Lower leg skin (tissue), 3 donors: ENCODE measurements around the gene EPC2.

ENCODE experiments used
- POLR2A ChIP-seq, 2 donors: fragments of 450-650 bp; IDR thresholded peaks; one replicate each; pipeline ENCODE4 v1.6.1; 2016 to 2017; ENCODE audit warnings: antibody characterized with exemption in 2 of 2, mild to moderate bottlenecking in 1 of 2, moderate library complexity in 1 of 2
- TF ChIP-seq, protein P1 (sequence below), 3 donors: fragments of 450-650 bp; IDR thresholded peaks; one replicate each; pipeline ENCODE4 v1.5.1; 2016; ENCODE audit warnings: antibody characterized with exemption in 3 of 3, mild to moderate bottlenecking in 3 of 3, moderate library complexity in 2 of 3

DNA sequence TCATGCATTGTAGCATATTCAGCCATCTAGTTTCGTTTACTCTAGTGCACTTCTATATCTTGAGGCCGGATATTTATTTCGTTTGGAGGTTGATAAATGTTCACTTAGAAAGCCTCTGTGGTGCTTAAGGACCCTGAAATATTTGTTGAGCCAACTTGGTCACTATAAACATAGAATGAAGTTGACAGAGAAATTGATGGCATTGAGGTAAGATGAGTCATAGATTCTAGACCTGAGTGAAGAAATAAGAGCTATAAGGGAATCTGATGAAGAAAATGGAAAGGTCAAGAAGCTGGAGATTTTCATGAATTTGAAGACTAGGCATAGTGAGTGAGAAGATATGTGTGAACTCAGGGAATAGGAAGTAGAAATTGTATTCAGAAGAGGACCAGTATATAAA, 35.9 kb downstream of the EPC2 start:
- TF ChIP-seq POLR2A (IDR thresholded peaks at IDR 0.05) = no peak
- TF ChIP-seq, protein P1, sequence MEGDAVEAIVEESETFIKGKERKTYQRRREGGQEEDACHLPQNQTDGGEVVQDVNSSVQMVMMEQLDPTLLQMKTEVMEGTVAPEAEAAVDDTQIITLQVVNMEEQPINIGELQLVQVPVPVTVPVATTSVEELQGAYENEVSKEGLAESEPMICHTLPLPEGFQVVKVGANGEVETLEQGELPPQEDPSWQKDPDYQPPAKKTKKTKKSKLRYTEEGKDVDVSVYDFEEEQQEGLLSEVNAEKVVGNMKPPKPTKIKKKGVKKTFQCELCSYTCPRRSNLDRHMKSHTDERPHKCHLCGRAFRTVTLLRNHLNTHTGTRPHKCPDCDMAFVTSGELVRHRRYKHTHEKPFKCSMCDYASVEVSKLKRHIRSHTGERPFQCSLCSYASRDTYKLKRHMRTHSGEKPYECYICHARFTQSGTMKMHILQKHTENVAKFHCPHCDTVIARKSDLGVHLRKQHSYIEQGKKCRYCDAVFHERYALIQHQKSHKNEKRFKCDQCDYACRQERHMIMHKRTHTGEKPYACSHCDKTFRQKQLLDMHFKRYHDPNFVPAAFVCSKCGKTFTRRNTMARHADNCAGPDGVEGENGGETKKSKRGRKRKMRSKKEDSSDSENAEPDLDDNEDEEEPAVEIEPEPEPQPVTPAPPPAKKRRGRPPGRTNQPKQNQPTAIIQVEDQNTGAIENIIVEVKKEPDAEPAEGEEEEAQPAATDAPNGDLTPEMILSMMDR (IDR thresholded peaks at IDR 0.05) = no peak
